OCI-LY1 (cell line): ENCODE data around the gene KRTAP10-5.
"Not testable (repeated sequence)": the region's sequence is repeated elsewhere in the genome, so short reads cannot be mapped to it uniquely, and the experiment has no call there.

Experiments
- CTCF ChIP-seq: fragments of 200-600 bp; sonication (generic), shearing (Covaris generic); IDR thresholded peaks from 2 replicates; pipeline ENCODE4 v1.5.1; 2017; ENCODE audit warnings: mild to moderate bottlenecking, antibody characterized with exemption, low read length, moderate library complexity, mixed read lengths
- EZH2 ChIP-seq: fragments of 200-600 bp; sonication (generic), shearing (Covaris generic); IDR thresholded peaks from 2 replicates; pipeline ENCODE4 v1.8.0; 2017; ENCODE audit warnings: borderline replicate concordance, mixed run types, mild to moderate bottlenecking, antibody characterized with exemption, low read length, moderate library complexity, mixed read lengths

- TF ChIP-seq CTCF, EZH2: not testable (repeated sequence)
These were observed 10.7 kb upstream of the KRTAP10-5 start for GRCh38 chr21:44590897-44591800.
